ENCODE measurements around the gene STKLD1. TPM values are rescaled to one million over a fixed set of nuclear protein-coding genes. Genes with fewer than 3 reads are reported as not detected.

The STKLD1 gene
- total RNA-seq, 5 donors from 2014 or later (not counting 1 experiment from before 2014, with no cell fraction given): 0.49 to 1.1 (median 0.70) TPM

DNA sequence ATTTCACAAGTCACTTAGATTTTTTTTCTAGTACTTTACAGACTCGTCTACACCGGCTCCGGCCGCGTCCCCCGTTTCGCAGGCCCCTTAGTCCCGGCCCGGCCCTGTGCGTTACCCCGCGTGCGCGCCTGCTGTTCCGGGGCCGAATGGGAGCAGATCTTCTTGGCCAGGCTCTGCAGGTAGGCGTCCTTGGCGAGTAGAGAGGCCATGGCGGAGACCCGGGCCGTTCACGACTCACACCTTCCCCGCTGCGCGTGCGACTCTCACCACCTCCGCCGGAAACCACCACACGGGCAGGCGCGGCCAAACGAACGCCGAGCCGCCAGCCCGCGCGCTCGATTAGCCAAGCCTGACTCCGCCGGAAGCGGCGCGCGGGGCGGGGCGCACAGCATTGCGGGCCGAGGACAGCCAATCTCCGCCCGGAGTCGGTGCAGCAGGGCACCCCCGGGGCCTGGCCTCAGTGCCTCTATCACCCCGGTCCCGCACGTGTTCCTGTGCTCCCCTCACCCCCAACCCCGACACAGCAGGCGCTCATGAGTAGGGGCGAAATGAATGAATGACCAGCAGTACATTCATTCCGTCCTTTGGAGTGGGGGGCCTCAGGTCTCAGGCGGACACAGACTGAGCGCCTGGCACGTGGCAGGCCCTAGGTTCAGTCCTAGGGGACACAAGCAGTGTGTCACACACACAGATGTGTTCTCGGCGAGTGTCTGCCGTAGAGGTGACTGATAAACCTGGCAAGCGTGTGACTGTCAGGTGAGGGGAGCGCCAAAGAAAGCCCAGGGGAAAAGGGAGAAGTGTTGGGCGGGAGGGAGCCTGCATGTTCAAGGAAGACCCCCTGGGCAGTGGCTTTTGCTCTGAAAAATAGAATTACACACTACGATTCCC is 40.0 kb upstream of the STKLD1 start, which contains the start of gene SURF6:
SURF6 (minus strand) TSS at position 265 of the 888 bp plus-strand sequence; CDS start at position 209, 56 bp downstream.
- ChIA-PET POLR2A (no interaction called here), CTCF (interaction anchor here in 1 of 2 donors (0.6 kb wide), 1 partner anchor 13 kb away, joined by 3 read pairs; no protein-coding TSS in a partner anchor)
- H3K36me3 Mint-ChIP-seq: peaks cover 38% of the 10 kb centered on the region
- peak; percentile 85 to 97 (median 92) for DNase-seq
- peak within 1 kb of the TSS; percentile 89 to 95 (median 93) for H3K4me3 Mint-ChIP-seq
- peak within 1 kb of the TSS; percentile 70 for H3K27ac ChIP-seq (ENCODE audit: low read length)
- H3K4me1 Mint-ChIP-seq: peaks cover 45 to 67% (median 45%) of the 10 kb centered on the region in 3 donors
- peak within 1 kb of the TSS; percentile 90 to 92 for H3K27ac Mint-ChIP-seq
- ATAC-seq (replicated peaks in 1 of 4): peak; percentile 94 to 95 (median 94)
- H3K4me1 ChIP-seq (ENCODE audit: control insufficient read depth in 1 of 2, extremely low read depth in 1 of 2, insufficient read depth in 2 of 2, low read length in 2 of 2): peaks cover 14 to 52% of the 10 kb centered on the region in 2 experiments
- H3K36me3 ChIP-seq (ENCODE audit: control insufficient read depth in 2 of 2, extremely low read depth in 1 of 2, insufficient read depth in 1 of 2, low read length in 1 of 2): peaks cover 26 to 51% of the 10 kb centered on the region in 2 donors
- H3K9me3 Mint-ChIP-seq: no peaks in the 10 kb centered on the region
- 10% methylated on average over 55 of the region's 70 CpGs for WGBS (ENCODE audit: insufficient coverage)
- H3K9me3 ChIP-seq: no peaks in the 10 kb centered on the region
- H3K4me3 ChIP-seq (ENCODE audit: control insufficient read depth in 1 of 2, extremely low read depth in 1 of 2, low read length in 1 of 2): peak within 1 kb of the TSS; percentile 81 to 93
- no peaks in the 10 kb centered on the region for H3K27me3 ChIP-seq (replicated peaks in 1 of 2; ENCODE audit: control insufficient read depth in 2 of 2, extremely low read depth in 1 of 2, insufficient read depth in 2 of 2, low read length in 1 of 2)
- H3K27me3 Mint-ChIP-seq: no peaks in the 10 kb centered on the region

DNA sequence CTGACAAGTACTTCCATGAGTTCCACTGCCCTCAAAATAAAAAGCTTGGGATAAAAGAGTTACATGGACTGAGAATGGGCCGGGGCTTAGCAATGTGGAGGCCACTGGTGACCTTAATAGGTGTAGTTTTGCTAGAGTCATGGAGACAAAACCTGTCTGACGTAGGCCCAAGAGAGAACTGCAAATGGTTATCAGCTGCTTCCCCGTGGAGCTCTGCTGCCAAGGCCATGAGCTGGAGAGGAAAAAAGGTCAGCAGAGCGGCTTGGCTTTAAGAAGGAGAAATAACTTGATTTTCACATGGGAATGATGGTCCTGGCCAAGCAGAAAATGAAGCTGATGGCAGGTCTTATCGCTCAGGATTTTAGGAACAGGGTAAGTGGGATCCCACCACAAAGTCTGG is 36.5 kb upstream of the STKLD1 start:
- Histone ChIP-seq H3K4me1 (ENCODE audit: control insufficient read depth in 1 of 2, extremely low read depth in 1 of 2, insufficient read depth in 2 of 2, low read length in 2 of 2) (peaks cover 9 to 47% of the 10 kb centered on the region in 2 experiments), H3K36me3 (ENCODE audit: control insufficient read depth in 2 of 2, extremely low read depth in 1 of 2, insufficient read depth in 1 of 2, low read length in 1 of 2) (peaks cover 11 to 49% of the 10 kb centered on the region in 2 donors), H3K9me3 (no peaks in the 10 kb centered on the region), H3K4me3 (ENCODE audit: control insufficient read depth in 1 of 2, extremely low read depth in 1 of 2, low read length in 1 of 2) (no peak overlapping the region), H3K27me3 (replicated peaks in 1 of 2; ENCODE audit: control insufficient read depth in 2 of 2, extremely low read depth in 1 of 2, insufficient read depth in 2 of 2, low read length in 1 of 2) (no peaks in the 10 kb centered on the region), H3K27ac (ENCODE audit: low read length) (no peak overlapping the region)
- ChIA-PET POLR2A (no interaction called here), CTCF (interaction anchor here in 1 of 2 donors (0.6 kb wide), 1 partner anchor 1880 kb away, joined by 4 read pairs; no protein-coding TSS in a partner anchor)
- H3K4me3 Mint-ChIP-seq: no peak overlapping the region
- peak overlapping the region; percentile 59 to 82 for H3K27ac Mint-ChIP-seq
- H3K9me3 Mint-ChIP-seq: no peaks in the 10 kb centered on the region
- ATAC-seq (replicated peaks in 1 of 4) (no peak), DNase-seq (no peak)
- peaks cover 34 to 63% (median 45%) of the 10 kb centered on the region in 3 donors for H3K4me1 Mint-ChIP-seq
- H3K27me3 Mint-ChIP-seq: no peaks in the 10 kb centered on the region
- peaks cover 32% of the 10 kb centered on the region for H3K36me3 Mint-ChIP-seq
- WGBS (ENCODE audit: insufficient coverage): 98% methylated on average over 5 of the region's 5 CpGs

DNA sequence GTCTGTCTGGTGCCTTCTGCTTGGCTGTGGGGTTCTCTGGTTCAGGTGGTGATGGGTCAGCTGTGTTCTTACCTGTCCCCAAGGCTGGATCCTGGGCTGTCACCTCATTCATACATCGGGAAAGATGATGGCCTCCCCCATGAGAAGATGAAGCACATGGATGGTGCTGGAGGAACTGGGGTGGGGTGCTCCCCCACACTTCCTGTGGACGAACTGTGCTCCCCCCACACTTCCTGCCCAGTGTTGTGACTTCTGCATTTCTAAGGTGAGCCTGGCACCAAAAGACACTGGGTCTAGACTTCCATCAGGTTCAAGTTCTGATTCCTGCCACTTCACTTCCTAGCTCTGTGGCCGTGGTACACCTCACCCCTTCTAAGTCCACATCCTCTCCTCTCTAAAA is 35.9 kb upstream of the STKLD1 start:
- Mint-ChIP-seq H3K27ac (peak overlapping the region; percentile 62 to 82), H3K36me3 (peaks cover 34% of the 10 kb centered on the region), H3K9me3 (no peaks in the 10 kb centered on the region), H3K27me3 (no peaks in the 10 kb centered on the region), H3K4me1 (peaks cover 28 to 58% (median 40%) of the 10 kb centered on the region in 3 donors), H3K4me3 (peak overlapping the region in 1 of 3 donors; percentile 9)
- no peak for ATAC-seq (replicated peaks in 1 of 4)
- peaks cover 10 to 55% of the 10 kb centered on the region in 2 donors for H3K36me3 ChIP-seq (ENCODE audit: control insufficient read depth in 2 of 2, extremely low read depth in 1 of 2, insufficient read depth in 1 of 2, low read length in 1 of 2)
- CTCF ChIA-PET: interaction anchor here in 1 of 2 donors (0.6 kb wide), 1 partner anchor 1881 kb away, joined by 4 read pairs; no protein-coding TSS in a partner anchor
- no peaks in the 10 kb centered on the region for H3K27me3 ChIP-seq (replicated peaks in 1 of 2; ENCODE audit: control insufficient read depth in 2 of 2, extremely low read depth in 1 of 2, insufficient read depth in 2 of 2, low read length in 1 of 2)
- H3K9me3 ChIP-seq: no peaks in the 10 kb centered on the region
- H3K4me1 ChIP-seq (ENCODE audit: control insufficient read depth in 1 of 2, extremely low read depth in 1 of 2, insufficient read depth in 2 of 2, low read length in 2 of 2): peaks cover 3 to 41% of the 10 kb centered on the region in 2 experiments
- POLR2A ChIA-PET: no interaction called here
- H3K27ac ChIP-seq (ENCODE audit: low read length): no peak overlapping the region
- 0% methylated on average over 1 of the region's 3 CpGs for WGBS (ENCODE audit: insufficient coverage)
- no peak for DNase-seq
- no peak overlapping the region for H3K4me3 ChIP-seq (ENCODE audit: control insufficient read depth in 1 of 2, extremely low read depth in 1 of 2, low read length in 1 of 2)

DNA sequence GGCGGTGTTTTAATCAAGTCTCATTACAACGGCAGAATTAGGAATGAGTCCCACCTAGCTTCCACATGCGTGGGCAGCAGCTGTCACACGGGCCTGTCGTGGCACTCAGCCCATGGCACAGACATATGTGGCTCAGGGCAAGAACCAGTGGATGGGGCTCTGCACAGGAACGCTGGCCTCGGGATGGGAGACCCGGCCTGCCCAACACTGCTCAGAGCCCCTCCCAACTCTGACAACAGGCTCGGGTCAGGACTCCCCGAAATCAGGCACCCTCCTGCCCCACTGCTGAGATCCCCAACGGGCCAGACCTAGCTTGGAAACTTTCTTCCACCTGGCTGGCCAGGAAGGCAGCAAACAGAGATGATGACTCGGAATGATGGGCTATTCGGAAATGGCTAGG is 35.2 kb upstream of the STKLD1 start:
- Mint-ChIP-seq H3K27me3 (no peaks in the 10 kb centered on the region), H3K4me1 (peaks cover 25 to 57% (median 40%) of the 10 kb centered on the region in 3 donors), H3K9me3 (no peaks in the 10 kb centered on the region), H3K27ac (peak overlapping the region; percentile 62 to 82), H3K4me3 (peak overlapping the region in 1 of 3 donors; percentile 9), H3K36me3 (peaks cover 33% of the 10 kb centered on the region)
- 92% methylated on average over 10 of the region's 13 CpGs for WGBS (ENCODE audit: insufficient coverage)
- ATAC-seq (replicated peaks in 1 of 4) (no peak), DNase-seq (no peak)
- Histone ChIP-seq H3K27me3 (replicated peaks in 1 of 2; ENCODE audit: control insufficient read depth in 2 of 2, extremely low read depth in 1 of 2, insufficient read depth in 2 of 2, low read length in 1 of 2) (no peaks in the 10 kb centered on the region), H3K27ac (ENCODE audit: low read length) (peak overlapping the region; percentile 7), H3K9me3 (no peaks in the 10 kb centered on the region), H3K36me3 (ENCODE audit: control insufficient read depth in 2 of 2, extremely low read depth in 1 of 2, insufficient read depth in 1 of 2, low read length in 1 of 2) (peaks cover 10 to 61% of the 10 kb centered on the region in 2 donors), H3K4me3 (ENCODE audit: control insufficient read depth in 1 of 2, extremely low read depth in 1 of 2, low read length in 1 of 2) (no peak overlapping the region), H3K4me1 (ENCODE audit: control insufficient read depth in 1 of 2, extremely low read depth in 1 of 2, insufficient read depth in 2 of 2, low read length in 2 of 2) (peaks cover 2 to 39% of the 10 kb centered on the region in 2 experiments)
- ChIA-PET CTCF (no interaction called here), POLR2A (interaction anchor here in 1 of 2 donors (0.5 kb wide), 1 partner anchor 192 kb away, joined by 4 read pairs; no protein-coding TSS in a partner anchor)

DNA sequence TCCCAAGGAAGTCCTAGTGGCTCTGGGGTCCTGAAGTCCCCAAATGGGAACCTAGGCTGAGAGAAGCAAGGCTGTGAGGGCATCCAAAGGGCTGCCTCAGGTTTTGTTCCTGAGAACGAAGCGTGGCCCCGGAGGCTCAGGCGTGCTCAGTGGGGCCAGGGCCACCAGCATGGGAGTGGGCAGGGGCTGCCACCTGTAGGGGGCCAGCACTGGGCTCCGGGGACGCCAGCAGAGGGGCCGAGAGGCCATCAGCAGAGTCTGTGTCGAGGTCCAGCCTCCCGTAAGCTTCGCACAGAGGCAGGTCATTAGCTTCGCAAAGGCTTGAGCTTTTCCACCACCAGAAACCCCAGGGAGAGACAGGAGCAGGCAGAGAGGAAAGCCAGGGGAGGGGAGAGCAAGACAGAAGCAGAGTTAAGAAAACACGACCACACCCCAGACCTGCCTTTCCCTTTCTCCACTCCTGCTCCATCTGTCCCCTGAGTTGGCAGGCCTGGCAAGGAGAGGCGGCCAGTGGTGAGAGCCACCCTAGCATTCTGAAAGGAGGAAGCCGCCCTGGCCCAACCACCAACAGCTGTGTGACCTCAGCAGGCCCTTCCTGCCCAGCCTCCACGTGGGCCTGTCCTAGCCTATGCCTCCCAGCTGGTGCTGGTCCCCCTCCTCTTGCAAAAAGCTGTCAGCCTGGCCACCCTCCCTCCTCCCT is 34.6 kb upstream of the STKLD1 start:
- H3K9me3 Mint-ChIP-seq: no peaks in the 10 kb centered on the region
- no peak overlapping the region for H3K27ac Mint-ChIP-seq
- no peaks in the 10 kb centered on the region for H3K27me3 Mint-ChIP-seq
- H3K36me3 Mint-ChIP-seq: peaks cover 31% of the 10 kb centered on the region
- Histone ChIP-seq H3K4me1 (ENCODE audit: control insufficient read depth in 1 of 2, extremely low read depth in 1 of 2, insufficient read depth in 2 of 2, low read length in 2 of 2) (peaks cover under 1 to 41% of the 10 kb centered on the region in 2 experiments), H3K27ac (ENCODE audit: low read length) (no peak overlapping the region), H3K27me3 (replicated peaks in 1 of 2; ENCODE audit: control insufficient read depth in 2 of 2, extremely low read depth in 1 of 2, insufficient read depth in 2 of 2, low read length in 1 of 2) (no peaks in the 10 kb centered on the region), H3K4me3 (ENCODE audit: control insufficient read depth in 1 of 2, extremely low read depth in 1 of 2, low read length in 1 of 2) (no peak overlapping the region), H3K36me3 (ENCODE audit: control insufficient read depth in 2 of 2, extremely low read depth in 1 of 2, insufficient read depth in 1 of 2, low read length in 1 of 2) (peaks cover 10 to 66% of the 10 kb centered on the region in 2 donors), H3K9me3 (no peaks in the 10 kb centered on the region)
- ChIA-PET POLR2A (no interaction called here), CTCF (interaction anchor here in 1 of 2 donors (1.0 to 1.2 kb wide), 2 partner anchors 30 to 311 kb away, joined by 3 read pairs; partner anchors contain the start of gene GTF3C5)
- H3K4me3 Mint-ChIP-seq: no peak overlapping the region
- DNase-seq: peak in 1 of 35 experiments; percentile 36
- peaks cover 26 to 57% (median 40%) of the 10 kb centered on the region in 3 donors for H3K4me1 Mint-ChIP-seq
- ATAC-seq (replicated peaks in 1 of 4): no peak
- WGBS (ENCODE audit: insufficient coverage): 89% methylated on average over 11 of the region's 15 CpGs

DNA sequence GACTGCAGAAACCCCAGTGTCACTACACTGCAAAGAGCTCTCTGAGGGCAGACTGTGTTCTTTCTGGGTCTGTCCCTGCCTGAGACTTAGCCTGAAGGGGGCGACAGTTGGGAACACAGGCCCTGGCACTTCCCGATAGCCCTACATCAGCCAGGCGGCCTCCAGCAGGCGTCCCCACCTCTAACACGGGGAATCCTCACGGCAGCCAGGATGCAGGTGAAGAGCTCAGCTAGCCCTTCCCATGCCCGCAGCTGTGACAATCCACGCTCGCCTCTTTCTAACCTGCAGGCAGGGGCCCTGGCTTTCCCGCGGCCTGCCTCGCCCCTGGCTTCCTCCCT is 34.1 kb upstream of the STKLD1 start:
- Mint-ChIP-seq H3K27me3 (no peaks in the 10 kb centered on the region), H3K36me3 (peaks cover 33% of the 10 kb centered on the region), H3K27ac (no peak overlapping the region), H3K4me3 (no peak overlapping the region), H3K9me3 (no peaks in the 10 kb centered on the region), H3K4me1 (peaks cover 26 to 58% (median 45%) of the 10 kb centered on the region in 3 donors)
- ChIA-PET CTCF (interaction anchor here in 1 of 2 donors (1.0 to 1.2 kb wide), 2 partner anchors 29 to 312 kb away, joined by 3 read pairs; partner anchors contain the start of gene GTF3C5), POLR2A (no interaction called here)
- 94% methylated on average over 12 of the region's 12 CpGs for WGBS (ENCODE audit: insufficient coverage)
- ATAC-seq (replicated peaks in 1 of 4) (no peak), DNase-seq (no peak)
- Histone ChIP-seq H3K9me3 (no peaks in the 10 kb centered on the region), H3K4me1 (ENCODE audit: control insufficient read depth in 1 of 2, extremely low read depth in 1 of 2, insufficient read depth in 2 of 2, low read length in 2 of 2) (peaks cover 4 to 41% of the 10 kb centered on the region in 2 experiments), H3K36me3 (ENCODE audit: control insufficient read depth in 2 of 2, extremely low read depth in 1 of 2, insufficient read depth in 1 of 2, low read length in 1 of 2) (peaks cover 10 to 66% of the 10 kb centered on the region in 2 donors), H3K27me3 (replicated peaks in 1 of 2; ENCODE audit: control insufficient read depth in 2 of 2, extremely low read depth in 1 of 2, insufficient read depth in 2 of 2, low read length in 1 of 2) (no peaks in the 10 kb centered on the region), H3K27ac (ENCODE audit: low read length) (no peak overlapping the region), H3K4me3 (ENCODE audit: control insufficient read depth in 1 of 2, extremely low read depth in 1 of 2, low read length in 1 of 2) (no peak overlapping the region)

All from T-cell (primary cell).